GM23338 (cell line): Measurements from ENCODE around the gene KDM4F. TPM values are rescaled to one million over a fixed set of nuclear protein-coding genes. Genes with fewer than 3 reads are reported as not detected.
"Not testable (repeated sequence)": the region's sequence is repeated elsewhere in the genome, so short reads cannot be mapped to it uniquely, and the experiment has no call there.

Experiments used
- ATAC-seq: fragments of 200-7000 bp; cut with Tn5 transposase; 3 replicates; pipeline ENCODE4 v1.9.1; 2020
- DNase-seq: peaks from one replicate; pipeline ENCODE4 v3.0.0-alpha.2; 2015; ENCODE audit warnings: low spot score
- H2AFZ ChIP-seq: fragments of 200-600 bp; sonication (generic); 2 replicates; pipeline ENCODE4 v1.8.0; 2016; ENCODE audit warnings: antibody characterized with exemption, mild to moderate bottlenecking, moderate library complexity
- H3F3A ChIP-seq: fragments of 200-600 bp; sonication (generic); replicated peaks from 2 replicates; pipeline ENCODE4 v1.8.0; 2017; ENCODE audit warnings: antibody characterized with exemption, mixed run types, low read depth
- H3K27ac ChIP-seq: fragments of 200-600 bp; sonication (generic); 2 replicates; pipeline ENCODE4 v1.6.1; 2016; ENCODE audit warnings: low read depth
- H3K27me3 ChIP-seq: fragments of 200-600 bp; sonication (generic); 2 replicates; pipeline ENCODE4 v1.8.0; 2016; ENCODE audit warnings: mild to moderate bottlenecking, mixed run types, moderate library complexity; ENCODE audit not compliant: insufficient read depth
- H3K36me3 ChIP-seq: fragments of 200-600 bp; sonication (generic); 2 replicates; pipeline ENCODE4 v1.8.0; 2016; ENCODE audit warnings: mild to moderate bottlenecking; ENCODE audit not compliant: insufficient read depth
- H3K4me1 ChIP-seq: fragments of 200-600 bp; sonication (generic); 2 replicates; pipeline ENCODE4 v1.8.0; 2016; ENCODE audit warnings: mild to moderate bottlenecking, moderate library complexity; ENCODE audit not compliant: insufficient read depth
- H3K4me2 ChIP-seq: fragments of 200-600 bp; sonication (generic); 2 replicates; pipeline ENCODE4 v1.7.1; 2017; ENCODE audit warnings: mixed run types
- H3K4me3 ChIP-seq: fragments of 200-600 bp; sonication (generic); 2 replicates; pipeline ENCODE4 v1.6.1; 2016; ENCODE audit warnings: mixed run types
- H3K79me2 ChIP-seq: fragments of 200-600 bp; sonication (generic); replicated peaks from 2 replicates; pipeline ENCODE4 v1.8.0; 2017; ENCODE audit warnings: mild to moderate bottlenecking; ENCODE audit not compliant: insufficient read depth
- H3K9me2 ChIP-seq: fragments of 200-600 bp; sonication (generic); 2 replicates; pipeline ENCODE4 v1.8.0; 2017; ENCODE audit not compliant: insufficient read depth
- H4K20me1 ChIP-seq: fragments of 200-600 bp; sonication (generic); replicated peaks from 2 replicates; pipeline ENCODE4 v1.8.0; 2017; ENCODE audit warnings: mild to moderate bottlenecking; ENCODE audit not compliant: insufficient read depth
- H3K27ac Mint-ChIP-seq: 2 replicates; pipeline ENCODE4 v1.8.0; 2020; ENCODE audit warnings: inconsistent platforms, mild to moderate bottlenecking, moderate library complexity, mixed read lengths
- H3K27me3 Mint-ChIP-seq: 3 replicates; pipeline ENCODE4 v1.8.0; 2022; ENCODE audit warnings: low read depth, mild to moderate bottlenecking, moderate library complexity, mixed read lengths, inconsistent platforms; ENCODE audit not compliant: insufficient read depth, poor library complexity
- H3K36me3 Mint-ChIP-seq: 3 replicates; pipeline ENCODE4 v1.8.0; 2021; ENCODE audit warnings: low read depth, mild to moderate bottlenecking, inconsistent platforms, moderate library complexity, mixed read lengths
- H3K4me1 Mint-ChIP-seq: 3 replicates; pipeline ENCODE4 v1.8.0; 2020; ENCODE audit warnings: mild to moderate bottlenecking, inconsistent platforms, mixed read lengths
- H3K4me3 Mint-ChIP-seq: 3 replicates; pipeline ENCODE4 v1.8.0; 2021; ENCODE audit warnings: moderate library complexity, mild to moderate bottlenecking, inconsistent platforms, mixed read lengths
- H3K9me3 Mint-ChIP-seq: 3 replicates; pipeline ENCODE4 v1.8.0; 2020; ENCODE audit warnings: moderate library complexity, mild to moderate bottlenecking, inconsistent platforms, mixed read lengths
- JUNB ChIP-seq: IDR thresholded peaks from one replicate; pipeline ENCODE4 v1.6.1; 2016; ENCODE audit warnings: antibody characterized with exemption; ENCODE audit not compliant: unreplicated experiment
- NANOG ChIP-seq: IDR thresholded peaks from 2 replicates; pipeline ENCODE4 v1.6.1; 2016; ENCODE audit warnings: antibody characterized with exemption, borderline replicate concordance
- ZNF331 ChIP-seq: fragments of 250-450 bp; sonication (Bioruptor Pico); IDR thresholded peaks from 2 replicates; pipeline ENCODE4 v1.5.0; 2020; ENCODE audit warnings: low read depth, mild to moderate bottlenecking, moderate library complexity
- long read RNA-seq: library from polyadenylated mRNA; unstranded; transcript quantifications from one replicate; pipeline ENCODE4 v2.0.0, GENCODE V29; 2020; ENCODE audit not compliant: unreplicated experiment
- polyA plus RNA-seq: library from polyadenylated mRNA; unstranded; fragments of >200 nt; fragmentation: Nextera tagmentation; extraction: Ambion mirVana; gene quantifications from 2 replicates; pipeline ENCODE4 v1.2.1, GENCODE V29; 2016
- total RNA-seq: library from RNA; depleted of rRNA; stranded (reverse); fragments of >200 nt; shearing (Covaris generic); gene quantifications from 2 replicates; pipeline ENCODE4 v1.2.3, GENCODE V29; 2014; rRNA removed
- TF ChIP-seq, protein P1 (sequence below): IDR thresholded peaks from one replicate; pipeline ENCODE4 v1.6.1; 2018; ENCODE audit warnings: antibody characterized with exemption; ENCODE audit not compliant: unreplicated experiment
- TF ChIP-seq, protein P2 (sequence below): fragments of 250-450 bp; sonication (Bioruptor Pico); IDR thresholded peaks from 2 replicates; pipeline ENCODE4 v1.5.0; 2020; ENCODE audit warnings: mild to moderate bottlenecking, moderate library complexity

The KDM4F gene
- total RNA-seq, result not detected in 2 replicates
- not detected in 2 replicates for polyA plus RNA-seq
- long read RNA-seq, result 0 reads

DNA sequence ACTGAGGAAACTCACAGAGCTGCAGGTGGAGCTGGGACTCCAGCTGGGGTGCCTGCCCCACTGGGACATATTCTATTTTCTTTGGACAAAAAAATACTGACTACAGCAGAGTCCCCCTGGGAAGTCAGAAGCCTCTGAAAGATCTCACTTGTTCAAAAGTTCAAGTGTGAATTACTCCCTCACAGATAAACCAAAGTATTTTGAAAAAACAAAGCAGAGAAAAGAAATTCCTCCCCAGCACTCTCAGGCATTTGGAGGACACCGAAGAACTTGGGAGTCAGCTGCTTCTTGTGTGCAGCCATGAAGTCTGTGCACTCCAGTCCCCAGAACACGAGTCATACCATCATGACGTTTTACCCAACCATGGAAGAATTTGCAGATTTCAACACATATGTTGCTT, at the start of gene KDM4F:
Gene KDM4F (plus strand): TSS at position 301 of the 400 bp plus-strand sequence.
- not testable (repeated sequence) for H3K4me1 ChIP-seq, H3K27me3 ChIP-seq, H3K79me2 ChIP-seq, H3F3A ChIP-seq, H3K4me1 Mint-ChIP-seq, H3K9me3 Mint-ChIP-seq, H3K27me3 Mint-ChIP-seq, H3K36me3 Mint-ChIP-seq, H3K9me2 ChIP-seq, DNase-seq, ATAC-seq, H2AFZ ChIP-seq, H3K4me3 Mint-ChIP-seq, H3K27ac ChIP-seq, H3K36me3 ChIP-seq, H3K27ac Mint-ChIP-seq, H4K20me1 ChIP-seq, H3K4me3 ChIP-seq, H3K4me2 ChIP-seq

DNA sequence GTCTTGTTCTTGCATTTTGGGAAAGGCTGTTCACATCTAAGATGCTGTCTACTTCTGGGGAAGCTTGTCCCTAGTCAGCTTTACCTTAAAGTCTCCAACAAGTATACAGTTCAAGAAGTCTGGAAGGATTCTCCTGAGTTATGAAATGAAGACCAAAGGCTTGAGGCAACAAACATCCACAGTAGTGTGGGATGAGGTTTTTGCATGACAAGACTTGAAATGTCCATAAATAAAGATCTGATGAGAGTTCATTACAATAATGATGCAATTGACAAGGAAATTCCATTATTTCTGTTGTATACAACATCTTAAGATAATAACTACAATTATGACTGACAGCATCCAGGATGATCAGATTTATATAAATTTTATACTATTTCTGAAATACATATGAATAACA, 45.5 kb upstream of the KDM4F start:
- ATAC-seq (no peak), DNase-seq (no peak)
- Mint-ChIP-seq H3K4me3 (no peak overlapping the region), H3K4me1 (no peaks in the 10 kb centered on the region), H3K36me3 (no peaks in the 10 kb centered on the region), H3K27ac (no peak overlapping the region), H3K27me3 (peaks cover 3% of the 10 kb centered on the region), H3K9me3 (no peaks in the 10 kb centered on the region)
- Histone ChIP-seq H4K20me1 (no peaks in the 10 kb centered on the region), H3K9me2 (peaks cover 7% of the 10 kb centered on the region), H3F3A (no peaks in the 10 kb centered on the region), H3K79me2 (no peaks in the 10 kb centered on the region), H3K27me3 (no peaks in the 10 kb centered on the region), H3K4me1 (no peaks in the 10 kb centered on the region), H2AFZ (no peak overlapping the region), H3K36me3 (no peaks in the 10 kb centered on the region), H3K4me2 (no peak overlapping the region), H3K27ac (no peak overlapping the region), H3K4me3 (no peak overlapping the region)
- TF ChIP-seq NANOG, result no peak
- TF ChIP-seq, protein P1, sequence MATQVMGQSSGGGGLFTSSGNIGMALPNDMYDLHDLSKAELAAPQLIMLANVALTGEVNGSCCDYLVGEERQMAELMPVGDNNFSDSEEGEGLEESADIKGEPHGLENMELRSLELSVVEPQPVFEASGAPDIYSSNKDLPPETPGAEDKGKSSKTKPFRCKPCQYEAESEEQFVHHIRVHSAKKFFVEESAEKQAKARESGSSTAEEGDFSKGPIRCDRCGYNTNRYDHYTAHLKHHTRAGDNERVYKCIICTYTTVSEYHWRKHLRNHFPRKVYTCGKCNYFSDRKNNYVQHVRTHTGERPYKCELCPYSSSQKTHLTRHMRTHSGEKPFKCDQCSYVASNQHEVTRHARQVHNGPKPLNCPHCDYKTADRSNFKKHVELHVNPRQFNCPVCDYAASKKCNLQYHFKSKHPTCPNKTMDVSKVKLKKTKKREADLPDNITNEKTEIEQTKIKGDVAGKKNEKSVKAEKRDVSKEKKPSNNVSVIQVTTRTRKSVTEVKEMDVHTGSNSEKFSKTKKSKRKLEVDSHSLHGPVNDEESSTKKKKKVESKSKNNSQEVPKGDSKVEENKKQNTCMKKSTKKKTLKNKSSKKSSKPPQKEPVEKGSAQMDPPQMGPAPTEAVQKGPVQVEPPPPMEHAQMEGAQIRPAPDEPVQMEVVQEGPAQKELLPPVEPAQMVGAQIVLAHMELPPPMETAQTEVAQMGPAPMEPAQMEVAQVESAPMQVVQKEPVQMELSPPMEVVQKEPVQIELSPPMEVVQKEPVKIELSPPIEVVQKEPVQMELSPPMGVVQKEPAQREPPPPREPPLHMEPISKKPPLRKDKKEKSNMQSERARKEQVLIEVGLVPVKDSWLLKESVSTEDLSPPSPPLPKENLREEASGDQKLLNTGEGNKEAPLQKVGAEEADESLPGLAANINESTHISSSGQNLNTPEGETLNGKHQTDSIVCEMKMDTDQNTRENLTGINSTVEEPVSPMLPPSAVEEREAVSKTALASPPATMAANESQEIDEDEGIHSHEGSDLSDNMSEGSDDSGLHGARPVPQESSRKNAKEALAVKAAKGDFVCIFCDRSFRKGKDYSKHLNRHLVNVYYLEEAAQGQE, result no peak

DNA sequence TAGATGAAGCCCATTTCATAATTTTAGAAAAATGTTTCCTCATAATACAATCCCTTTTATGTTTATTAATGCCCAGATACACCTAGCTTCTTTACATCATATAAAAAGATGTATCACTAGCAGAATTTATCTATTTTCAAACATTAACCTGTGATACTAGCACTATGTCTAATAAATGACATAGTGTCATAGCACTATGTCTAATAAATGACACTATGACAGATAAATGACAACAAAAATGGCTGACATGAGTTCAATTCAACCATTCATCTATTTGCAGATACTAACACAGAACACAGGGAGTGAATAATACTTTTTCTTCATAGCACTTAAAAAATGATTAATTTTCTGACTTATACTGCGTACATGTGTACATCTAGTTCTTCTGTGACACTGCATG, 43.6 kb upstream of the KDM4F start:
- H3K36me3 ChIP-seq, result no peaks in the 10 kb centered on the region
- Mint-ChIP-seq H3K27me3 (no peaks in the 10 kb centered on the region), H3K36me3 (no peaks in the 10 kb centered on the region), H3K9me3 (no peaks in the 10 kb centered on the region), H3K27ac (no peak overlapping the region), H3K4me1 (no peaks in the 10 kb centered on the region), H3K4me3 (no peak overlapping the region)
- no peaks in the 10 kb centered on the region for H3F3A ChIP-seq
- no peak overlapping the region for H3K4me2 ChIP-seq
- no peaks in the 10 kb centered on the region for H4K20me1 ChIP-seq
- TF ChIP-seq, protein P2, sequence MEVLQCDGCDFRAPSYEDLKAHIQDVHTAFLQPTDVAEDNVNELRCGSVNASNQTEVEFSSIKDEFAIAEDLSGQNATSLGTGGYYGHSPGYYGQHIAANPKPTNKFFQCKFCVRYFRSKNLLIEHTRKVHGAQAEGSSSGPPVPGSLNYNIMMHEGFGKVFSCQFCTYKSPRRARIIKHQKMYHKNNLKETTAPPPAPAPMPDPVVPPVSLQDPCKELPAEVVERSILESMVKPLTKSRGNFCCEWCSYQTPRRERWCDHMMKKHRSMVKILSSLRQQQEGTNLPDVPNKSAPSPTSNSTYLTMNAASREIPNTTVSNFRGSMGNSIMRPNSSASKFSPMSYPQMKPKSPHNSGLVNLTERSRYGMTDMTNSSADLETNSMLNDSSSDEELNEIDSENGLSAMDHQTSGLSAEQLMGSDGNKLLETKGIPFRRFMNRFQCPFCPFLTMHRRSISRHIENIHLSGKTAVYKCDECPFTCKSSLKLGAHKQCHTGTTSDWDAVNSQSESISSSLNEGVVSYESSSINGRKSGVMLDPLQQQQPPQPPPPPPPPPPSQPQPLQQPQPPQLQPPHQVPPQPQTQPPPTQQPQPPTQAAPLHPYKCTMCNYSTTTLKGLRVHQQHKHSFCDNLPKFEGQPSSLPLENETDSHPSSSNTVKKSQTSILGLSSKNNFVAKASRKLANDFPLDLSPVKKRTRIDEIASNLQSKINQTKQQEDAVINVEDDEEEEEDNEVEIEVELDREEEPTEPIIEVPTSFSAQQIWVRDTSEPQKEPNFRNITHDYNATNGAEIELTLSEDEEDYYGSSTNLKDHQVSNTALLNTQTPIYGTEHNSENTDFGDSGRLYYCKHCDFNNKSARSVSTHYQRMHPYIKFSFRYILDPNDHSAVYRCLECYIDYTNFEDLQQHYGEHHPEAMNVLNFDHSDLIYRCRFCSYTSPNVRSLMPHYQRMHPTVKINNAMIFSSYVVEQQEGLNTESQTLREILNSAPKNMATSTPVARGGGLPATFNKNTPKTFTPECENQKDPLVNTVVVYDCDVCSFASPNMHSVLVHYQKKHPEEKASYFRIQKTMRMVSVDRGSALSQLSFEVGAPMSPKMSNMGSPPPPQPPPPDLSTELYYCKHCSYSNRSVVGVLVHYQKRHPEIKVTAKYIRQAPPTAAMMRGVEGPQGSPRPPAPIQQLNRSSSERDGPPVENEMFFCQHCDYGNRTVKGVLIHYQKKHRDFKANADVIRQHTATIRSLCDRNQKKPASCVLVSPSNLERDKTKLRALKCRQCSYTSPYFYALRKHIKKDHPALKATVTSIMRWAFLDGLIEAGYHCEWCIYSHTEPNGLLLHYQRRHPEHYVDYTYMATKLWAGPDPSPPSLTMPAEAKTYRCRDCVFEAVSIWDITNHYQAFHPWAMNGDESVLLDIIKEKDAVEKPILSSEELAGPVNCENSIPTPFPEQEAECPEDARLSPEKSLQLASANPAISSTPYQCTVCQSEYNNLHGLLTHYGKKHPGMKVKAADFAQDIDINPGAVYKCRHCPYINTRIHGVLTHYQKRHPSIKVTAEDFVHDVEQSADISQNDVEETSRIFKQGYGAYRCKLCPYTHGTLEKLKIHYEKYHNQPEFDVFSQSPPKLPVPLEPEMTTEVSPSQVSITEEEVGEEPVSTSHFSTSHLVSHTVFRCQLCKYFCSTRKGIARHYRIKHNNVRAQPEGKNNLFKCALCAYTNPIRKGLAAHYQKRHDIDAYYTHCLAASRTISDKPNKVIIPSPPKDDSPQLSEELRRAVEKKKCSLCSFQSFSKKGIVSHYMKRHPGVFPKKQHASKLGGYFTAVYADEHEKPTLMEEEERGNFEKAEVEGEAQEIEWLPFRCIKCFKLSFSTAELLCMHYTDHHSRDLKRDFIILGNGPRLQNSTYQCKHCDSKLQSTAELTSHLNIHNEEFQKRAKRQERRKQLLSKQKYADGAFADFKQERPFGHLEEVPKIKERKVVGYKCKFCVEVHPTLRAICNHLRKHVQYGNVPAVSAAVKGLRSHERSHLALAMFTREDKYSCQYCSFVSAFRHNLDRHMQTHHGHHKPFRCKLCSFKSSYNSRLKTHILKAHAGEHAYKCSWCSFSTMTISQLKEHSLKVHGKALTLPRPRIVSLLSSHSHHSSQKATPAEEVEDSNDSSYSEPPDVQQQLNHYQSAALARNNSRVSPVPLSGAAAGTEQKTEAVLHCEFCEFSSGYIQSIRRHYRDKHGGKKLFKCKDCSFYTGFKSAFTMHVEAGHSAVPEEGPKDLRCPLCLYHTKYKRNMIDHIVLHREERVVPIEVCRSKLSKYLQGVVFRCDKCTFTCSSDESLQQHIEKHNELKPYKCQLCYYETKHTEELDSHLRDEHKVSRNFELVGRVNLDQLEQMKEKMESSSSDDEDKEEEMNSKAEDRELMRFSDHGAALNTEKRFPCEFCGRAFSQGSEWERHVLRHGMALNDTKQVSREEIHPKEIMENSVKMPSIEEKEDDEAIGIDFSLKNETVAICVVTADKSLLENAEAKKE (CRISPR knock-in tag), result no peak
- TF ChIP-seq JUNB (no peak), ZNF331 (CRISPR knock-in tag) (no peak)
- ATAC-seq, result no peak
- no peak overlapping the region for H3K4me3 ChIP-seq
- no peak overlapping the region for H3K27ac ChIP-seq
- no peaks in the 10 kb centered on the region for H3K79me2 ChIP-seq
- no peaks in the 10 kb centered on the region for H3K9me2 ChIP-seq
- H2AFZ ChIP-seq, result no peak overlapping the region
- H3K27me3 ChIP-seq, result no peaks in the 10 kb centered on the region
- no peaks in the 10 kb centered on the region for H3K4me1 ChIP-seq
- no peak for DNase-seq
